Activated T-cell treated with anti-CD3 and anti-CD28 coated beads for 24 hours (primary cell): ENCODE results near the gene PABPN1.
A peak's percentile ranks its signal among the peaks of the same experiment; 100 is the strongest.
"Not testable (repeated sequence)": the region's sequence is repeated elsewhere in the genome, so short reads cannot be mapped to it uniquely, and the experiment has no call there.

Experiments
- DNase-seq: peaks from one replicate; pipeline ENCODE4 v3.0.0-alpha.2; 2020; ENCODE audit warnings: low read depth

Gene PABPN1

DNA sequence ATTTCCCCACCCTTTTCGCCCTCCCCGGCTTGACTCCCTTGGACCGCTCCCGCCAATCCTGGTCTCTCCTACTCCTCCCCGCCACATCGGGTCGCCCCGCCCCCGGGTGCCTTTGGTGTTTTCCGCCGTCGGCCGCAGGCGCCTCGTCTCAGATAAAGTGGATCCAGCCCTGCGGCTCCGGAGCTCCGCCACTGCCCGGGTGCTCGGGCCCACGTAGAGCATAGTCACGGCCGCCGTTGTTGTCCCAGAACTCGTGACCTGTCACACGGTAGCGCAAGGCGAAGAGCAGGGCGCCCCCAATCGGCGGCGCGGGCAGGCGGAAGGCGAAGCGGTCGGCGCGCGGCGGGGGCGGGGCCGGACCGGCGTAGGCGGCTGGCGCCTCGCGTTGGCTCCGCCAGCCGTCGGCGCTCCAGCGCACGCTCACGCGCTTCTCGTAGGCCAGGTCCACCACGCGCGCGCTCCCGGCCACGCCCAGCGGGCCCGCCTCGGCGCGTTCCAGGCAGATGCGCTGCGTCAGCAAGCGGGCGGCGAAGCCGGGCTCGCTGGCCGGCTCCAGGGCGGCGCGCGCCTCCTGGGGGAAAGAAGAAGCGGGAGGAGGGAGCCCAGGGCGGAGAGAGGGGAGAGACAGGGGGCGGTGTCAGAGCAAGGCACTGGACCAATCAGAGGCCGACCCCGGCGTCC is 19.8 kb upstream of the PABPN1 start:
- peak; percentile 97 for DNase-seq

DNA sequence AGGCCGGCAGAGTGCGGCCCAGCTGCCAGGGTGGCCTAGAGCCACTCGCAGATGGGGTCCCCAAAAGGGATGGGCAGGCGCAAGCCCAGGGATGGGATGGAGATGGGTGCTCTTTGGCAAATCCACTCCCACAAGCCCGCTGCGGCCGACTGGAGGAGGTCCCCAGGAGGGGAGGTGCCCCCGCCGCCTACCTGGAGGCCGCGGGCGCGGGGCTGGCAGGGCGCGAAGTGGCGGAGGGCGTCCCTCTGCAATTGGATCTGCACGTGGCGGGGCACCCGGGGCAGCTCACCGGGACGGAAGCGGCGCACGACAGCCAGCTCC is 19.3 kb upstream of the PABPN1 start:
- no peak for DNase-seq

DNA sequence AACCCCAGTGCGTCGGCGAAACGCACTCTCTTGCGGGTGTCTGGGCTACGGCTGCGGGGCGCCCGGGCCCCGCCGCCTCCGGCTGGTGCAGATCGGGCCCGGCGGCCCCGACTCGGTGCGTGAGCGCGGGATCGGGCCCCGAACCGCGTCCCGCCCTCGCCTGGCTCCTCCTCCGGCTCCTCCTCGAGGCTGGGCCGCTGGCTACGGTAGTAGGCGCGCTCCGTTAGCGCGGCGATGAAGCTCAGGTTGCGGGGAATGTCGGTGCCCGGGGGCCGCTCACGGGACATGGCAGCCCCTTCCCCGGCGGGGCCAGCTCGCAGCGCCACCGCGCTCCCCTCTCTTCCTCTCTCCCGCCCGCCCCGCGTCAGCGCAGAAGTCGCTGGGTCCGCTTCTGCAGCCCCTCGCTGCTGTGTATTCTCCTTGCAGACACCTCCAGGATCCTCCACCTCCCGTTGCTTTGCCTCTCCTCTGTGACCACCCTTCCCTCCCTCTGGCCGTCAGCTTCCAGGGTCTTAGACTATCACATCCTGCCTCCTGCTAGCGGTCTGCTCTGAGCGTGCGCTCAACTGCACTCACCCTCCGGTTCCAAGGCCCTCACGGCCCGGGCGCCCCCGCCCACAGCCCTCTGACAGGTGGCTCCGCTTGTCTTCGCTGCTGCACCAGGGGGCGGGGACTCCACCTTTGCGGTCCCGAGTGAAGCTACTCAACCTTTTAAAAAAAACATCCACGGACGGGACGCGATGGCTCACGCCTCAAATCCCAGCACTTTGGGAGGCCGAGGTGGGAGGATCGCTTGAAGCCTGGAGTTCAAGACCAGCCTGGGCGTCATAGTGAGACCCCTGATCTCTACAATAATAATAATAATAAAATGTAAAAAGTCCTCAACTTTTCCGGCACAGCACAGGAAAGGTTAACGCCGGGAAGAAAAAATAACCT is 18.7 kb upstream of the PABPN1 start, which contains the start of gene PPP1R3E:
Gene PPP1R3E, minus strand, starts transcription at position 570 of the 936 bp plus-strand sequence. Its CDS starts 283 bp downstream, at position 287.
- DNase-seq, result peak; percentile 79

DNA sequence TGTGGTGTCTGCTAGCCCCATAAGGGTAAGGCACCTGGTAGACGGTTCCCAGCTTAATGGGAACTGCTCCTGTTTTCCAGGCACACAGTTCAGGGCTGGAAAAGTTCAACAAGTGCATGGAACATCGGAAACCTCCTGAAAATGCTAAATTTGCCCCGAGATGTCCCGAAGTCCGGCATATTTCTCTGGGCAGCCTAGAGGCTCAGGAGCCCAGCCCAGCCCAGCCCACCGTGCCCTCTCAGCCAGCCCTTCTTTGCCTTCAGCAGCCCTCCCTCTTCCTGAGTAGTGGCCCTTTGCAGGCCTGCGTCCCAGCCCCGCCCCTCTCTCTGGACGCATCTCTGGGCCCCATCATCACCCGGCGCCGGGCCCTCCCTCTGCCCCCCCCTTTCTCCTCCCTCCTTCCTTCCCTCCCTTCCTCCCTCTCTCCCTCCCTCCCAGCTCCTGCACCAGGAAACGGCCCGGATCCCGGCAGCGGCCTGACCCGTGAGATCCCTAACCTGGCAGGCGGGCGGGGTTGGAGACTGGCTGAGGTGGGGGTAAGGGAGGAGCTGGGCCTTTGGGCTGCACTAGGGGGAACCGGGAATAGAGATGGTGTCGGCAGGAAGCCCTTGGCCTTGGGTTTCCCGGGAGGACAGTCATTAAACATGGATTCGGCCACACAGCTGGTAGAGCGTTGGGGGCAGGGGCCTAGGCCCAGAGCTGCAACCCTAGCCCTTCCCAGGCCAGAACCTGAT is 14.7 kb upstream of the PABPN1 start, which contains the start of gene BCL2L2:
Gene BCL2L2, plus strand, starts transcription at position 422 of the 734 bp plus-strand sequence. CDS start 935 bp downstream, outside the sequence.
- DNase-seq, result no peak

DNA sequence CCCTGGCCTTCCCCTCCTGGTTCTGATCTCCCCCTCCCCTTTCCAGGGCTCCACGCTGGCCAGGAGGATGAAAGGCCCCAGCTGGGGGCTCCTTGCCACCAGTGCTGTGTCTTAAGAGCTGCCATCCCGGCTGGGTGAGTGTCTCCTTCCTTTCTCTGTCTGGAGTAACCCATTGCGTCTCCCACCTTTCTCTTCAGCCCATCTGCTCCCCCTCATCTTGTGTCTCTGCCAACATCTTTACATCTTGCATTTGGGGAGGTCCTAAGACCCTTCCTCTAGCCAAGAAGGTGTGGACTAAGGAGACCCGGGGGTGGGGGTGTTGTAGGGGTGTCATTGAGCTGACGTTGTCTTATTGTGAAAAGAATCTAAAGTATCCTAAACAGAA is 14.1 kb upstream of the PABPN1 start:
- DNase-seq, result no peak

DNA sequence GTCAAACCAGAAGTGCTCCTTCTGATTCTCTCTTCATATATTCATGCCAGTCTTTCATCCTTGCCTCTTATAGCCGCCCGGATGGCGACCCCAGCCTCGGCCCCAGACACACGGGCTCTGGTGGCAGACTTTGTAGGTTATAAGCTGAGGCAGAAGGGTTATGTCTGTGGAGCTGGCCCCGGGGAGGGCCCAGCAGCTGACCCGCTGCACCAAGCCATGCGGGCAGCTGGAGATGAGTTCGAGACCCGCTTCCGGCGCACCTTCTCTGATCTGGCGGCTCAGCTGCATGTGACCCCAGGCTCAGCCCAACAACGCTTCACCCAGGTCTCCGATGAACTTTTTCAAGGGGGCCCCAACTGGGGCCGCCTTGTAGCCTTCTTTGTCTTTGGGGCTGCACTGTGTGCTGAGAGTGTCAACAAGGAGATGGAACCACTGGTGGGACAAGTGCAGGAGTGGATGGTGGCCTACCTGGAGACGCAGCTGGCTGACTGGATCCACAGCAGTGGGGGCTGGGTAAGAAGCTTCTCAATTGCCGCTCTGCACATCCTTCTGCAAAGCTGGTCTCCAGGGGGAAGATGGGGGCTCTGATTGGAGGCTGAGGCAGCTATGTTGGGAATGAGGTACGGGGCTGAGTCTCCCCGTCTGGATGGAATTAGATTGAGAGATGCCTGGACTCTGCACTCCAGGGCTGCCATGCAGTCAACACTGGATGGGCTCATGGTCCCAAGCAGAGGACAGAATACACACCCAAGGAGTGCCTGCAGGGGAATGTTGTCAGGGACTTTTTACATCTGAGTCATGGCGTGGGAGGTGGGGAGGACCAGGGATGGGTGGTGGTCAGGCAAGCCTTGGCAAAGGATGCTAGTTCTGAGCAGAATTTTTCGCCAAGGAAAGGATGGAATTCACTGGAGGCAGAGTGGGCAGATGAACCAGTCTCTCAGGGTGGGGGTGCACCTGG is 13.3 kb upstream of the PABPN1 start:
- DNase-seq, result no peak

DNA sequence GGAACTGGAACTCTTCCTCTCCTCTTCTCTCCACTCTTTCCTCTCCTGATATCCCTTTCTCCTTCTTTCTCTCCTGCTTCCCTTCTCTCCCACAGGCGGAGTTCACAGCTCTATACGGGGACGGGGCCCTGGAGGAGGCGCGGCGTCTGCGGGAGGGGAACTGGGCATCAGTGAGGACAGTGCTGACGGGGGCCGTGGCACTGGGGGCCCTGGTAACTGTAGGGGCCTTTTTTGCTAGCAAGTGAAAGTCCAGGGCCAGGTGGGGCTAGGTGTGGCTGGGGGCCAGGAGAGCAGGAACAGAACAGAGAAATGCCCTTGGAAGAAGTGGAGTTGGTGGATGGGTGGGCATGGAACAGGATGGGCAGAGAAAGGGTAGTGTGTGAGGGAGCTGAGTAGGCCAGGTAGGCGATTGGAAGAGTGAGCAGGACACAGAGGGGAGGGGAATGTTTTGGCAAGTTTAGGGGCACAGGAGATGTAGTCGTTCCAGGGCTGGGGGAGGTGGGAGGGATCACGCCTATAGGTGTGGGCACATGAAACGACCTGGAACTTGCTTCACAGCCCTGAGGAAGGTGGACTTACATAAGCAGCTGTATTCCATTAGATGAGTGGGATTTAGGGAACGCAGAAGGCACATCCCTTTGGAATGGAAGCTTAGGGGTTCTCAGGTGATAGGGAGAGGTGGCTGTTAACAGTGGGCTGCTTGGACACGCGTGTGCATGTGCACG is 12.4 kb upstream of the PABPN1 start:
- no peak for DNase-seq

DNA sequence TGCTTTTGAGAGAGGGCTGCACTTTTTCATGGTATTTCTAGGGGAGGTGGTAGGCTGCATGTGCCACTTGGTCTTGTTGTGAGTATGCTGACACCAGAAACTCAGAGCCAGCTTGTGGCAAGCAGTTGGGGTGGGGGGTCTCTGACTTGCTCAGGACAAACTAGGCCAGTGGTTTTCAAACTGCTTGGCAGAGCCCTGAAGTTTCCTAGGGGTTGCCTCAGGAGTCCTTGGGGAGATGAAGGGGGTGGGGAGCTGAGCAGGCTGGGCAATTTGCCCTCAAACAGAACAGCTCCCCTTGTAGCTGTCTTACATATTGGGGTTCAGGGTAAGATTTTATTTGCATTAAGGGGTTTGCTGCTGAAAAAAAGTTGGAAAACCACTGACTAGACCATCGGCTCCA is 10.7 kb upstream of the PABPN1 start:
- DNase-seq, result no peak

DNA sequence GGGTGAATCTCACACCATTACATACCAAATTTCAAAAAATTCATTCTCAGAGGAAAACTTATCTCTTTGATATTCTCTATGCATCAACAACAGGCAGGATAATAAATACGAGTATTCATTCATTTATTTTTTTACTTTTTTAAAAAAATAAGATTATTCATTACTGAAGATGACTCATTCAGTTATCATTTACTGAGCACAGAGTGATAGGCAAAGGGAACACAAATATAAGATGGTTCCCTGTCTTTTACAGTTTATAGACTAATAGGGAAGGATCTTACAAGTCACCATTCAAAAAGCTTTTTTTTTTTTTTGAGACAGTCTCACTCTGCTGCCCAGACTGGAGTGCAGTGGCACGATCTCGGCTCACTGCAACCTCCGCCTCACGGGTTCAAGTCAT is 5.0 kb upstream of the PABPN1 start:
- no peak for DNase-seq

DNA sequence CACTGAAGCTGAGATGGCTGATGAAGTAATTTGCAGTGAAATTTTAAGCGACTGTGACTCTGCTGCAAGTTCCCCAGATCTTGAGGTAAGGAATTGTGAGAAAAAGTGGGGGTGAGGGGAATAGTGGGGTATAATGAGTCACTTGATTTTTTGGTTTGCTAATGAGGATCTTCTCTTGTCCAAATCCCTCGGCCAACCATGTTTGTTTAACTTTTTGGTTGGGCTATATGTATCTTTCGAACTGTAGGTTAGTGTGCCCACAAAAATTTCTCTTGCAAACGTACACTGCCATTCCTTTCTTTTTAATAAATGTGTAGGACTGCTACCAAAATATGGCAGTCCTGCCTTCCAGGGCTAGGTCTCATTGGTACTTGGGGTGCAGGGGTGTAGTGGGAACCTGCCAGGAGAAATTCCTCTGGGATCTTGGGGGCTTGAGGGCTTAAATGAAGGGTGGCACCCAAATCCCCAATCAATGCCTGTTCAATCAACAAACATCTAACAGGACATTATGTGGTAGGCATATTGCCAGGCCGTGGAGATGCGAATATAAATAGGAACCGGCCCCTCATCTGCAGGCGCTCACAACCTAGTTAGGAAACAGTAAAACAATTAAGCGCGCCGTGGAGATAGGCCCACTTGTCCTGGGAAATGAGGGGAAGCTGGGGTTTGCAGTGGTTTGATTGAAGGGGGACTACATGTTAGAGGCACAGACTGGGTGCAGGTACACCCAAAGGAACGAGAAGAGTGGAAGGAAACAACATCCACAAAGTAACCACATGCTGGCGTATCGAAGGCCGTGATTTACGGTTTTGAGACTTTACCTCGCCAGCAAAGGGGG is 1.3 kb upstream of the PABPN1 start:
- no peak for DNase-seq

DNA sequence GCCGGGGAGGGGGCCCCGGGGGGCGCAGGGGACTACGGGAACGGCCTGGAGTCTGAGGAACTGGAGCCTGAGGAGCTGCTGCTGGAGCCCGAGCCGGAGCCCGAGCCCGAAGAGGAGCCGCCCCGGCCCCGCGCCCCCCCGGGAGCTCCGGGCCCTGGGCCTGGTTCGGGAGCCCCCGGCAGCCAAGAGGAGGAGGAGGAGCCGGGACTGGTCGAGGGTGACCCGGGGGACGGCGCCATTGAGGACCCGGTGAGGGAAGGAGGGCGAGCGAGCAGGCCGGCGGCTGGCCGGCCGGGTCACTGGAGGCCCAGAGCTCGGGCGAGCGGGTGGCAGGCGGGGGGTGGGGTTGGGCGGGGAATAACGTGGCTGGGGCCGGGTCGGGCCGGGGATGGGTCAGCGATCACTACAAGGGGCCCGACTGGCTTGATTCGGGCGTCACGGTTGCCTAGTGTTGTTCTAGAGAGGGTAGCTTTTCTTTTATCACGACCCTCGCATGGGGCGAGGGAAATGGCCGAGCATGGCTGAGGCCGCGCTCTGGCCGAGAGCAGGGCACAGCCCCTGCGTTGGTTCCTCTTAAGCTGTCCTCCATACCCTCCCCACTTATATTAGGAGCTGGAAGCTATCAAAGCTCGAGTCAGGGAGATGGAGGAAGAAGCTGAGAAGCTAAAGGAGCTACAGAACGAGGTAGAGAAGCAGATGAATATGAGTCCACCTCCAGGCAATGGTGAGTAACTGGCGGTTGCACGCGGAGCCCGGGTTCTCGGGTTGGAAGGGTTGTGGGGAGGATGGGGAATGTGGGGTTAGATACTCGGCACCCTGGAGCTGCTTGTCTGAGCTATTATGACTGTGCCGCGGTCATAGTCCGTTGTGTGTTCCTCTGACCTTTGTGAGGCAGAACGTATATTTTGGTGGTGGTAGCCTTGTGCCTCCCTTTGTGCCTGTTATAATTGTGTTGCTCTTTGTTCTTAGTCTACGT is 603 bp downstream of the PABPN1 start:
- DNase-seq, result peak; percentile 45

DNA sequence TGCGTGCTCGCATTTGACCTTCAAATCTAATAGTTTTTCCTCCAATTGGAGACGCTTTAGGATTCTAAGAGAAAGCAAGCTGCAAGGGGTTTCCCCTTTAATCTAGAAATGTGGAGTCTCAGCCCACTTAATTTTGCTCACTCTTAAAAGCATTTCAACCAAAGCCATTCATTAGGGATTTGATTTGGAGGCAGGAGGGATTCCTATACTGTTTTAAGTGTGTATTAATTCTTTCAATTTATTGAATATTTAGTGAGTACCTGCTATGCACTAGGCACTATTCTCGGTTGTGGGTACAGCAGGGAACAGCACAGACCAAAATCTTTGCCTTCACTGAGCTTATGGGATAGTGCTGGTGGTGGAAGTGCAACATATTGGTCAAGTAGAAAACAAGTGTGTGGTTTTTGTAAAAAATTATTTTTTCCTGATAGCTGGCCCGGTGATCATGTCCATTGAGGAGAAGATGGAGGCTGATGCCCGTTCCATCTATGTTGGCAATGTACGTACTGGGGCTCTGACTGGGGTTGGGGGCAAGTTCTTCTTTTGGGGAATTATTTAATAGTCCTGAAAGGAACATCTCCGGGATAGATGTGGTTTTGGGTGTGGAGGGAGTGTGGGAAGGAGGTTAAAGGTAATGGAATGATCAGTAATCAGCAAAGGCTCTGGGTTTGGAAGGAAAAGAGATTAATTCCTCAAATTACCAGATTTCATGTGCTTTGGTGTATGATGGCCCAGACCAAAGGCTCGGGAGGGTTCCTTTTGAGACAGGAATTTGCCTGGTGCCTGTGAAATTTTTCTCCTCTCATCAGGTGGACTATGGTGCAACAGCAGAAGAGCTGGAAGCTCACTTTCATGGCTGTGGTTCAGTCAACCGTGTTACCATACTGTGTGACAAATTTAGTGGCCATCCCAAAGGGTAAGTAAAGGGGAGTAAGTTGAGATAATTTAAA is 1.6 kb downstream of the PABPN1 start:
- no peak for DNase-seq

DNA sequence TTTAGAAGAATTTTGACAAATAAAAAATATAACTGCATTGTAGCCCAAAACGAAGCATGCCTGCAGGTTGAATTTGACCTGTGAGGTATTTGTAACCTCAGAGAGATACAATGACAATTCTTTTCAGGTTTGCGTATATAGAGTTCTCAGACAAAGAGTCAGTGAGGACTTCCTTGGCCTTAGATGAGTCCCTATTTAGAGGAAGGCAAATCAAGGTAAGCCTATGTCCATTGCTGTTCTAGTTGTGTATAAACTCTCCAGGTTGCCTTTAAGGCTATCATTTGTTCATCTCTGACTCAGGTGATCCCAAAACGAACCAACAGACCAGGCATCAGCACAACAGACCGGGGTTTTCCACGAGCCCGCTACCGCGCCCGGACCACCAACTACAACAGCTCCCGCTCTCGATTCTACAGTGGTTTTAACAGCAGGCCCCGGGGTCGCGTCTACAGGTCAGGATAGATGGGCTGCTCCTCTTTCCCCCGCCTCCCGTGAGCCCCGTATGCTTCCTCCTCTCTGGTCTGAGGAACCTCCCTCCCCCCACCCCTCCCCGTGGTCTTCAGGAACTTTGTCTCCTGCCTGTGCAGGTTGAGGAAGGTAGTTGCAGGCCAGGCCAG is 2.7 kb downstream of the PABPN1 start:
- no peak for DNase-seq

DNA sequence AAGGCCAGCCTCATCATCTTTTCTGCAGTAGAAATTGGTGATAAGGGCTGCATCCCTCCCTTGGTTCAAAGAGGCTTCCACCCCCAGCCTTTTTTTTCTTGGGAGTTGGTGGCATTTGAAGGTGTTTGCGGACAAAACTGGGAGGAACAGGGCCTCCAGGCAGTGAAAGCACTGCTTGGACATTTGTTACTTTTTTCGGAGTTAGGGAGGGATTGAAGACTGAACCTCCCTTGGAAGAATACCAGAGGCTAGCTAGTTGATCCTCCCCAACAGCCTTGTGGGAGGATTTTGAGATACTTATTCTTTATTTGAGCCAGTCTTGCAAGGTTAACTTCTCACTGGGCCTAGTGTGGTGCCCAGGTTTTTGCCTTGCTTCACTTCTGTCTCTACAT is 3.2 kb downstream of the PABPN1 start:
- no peak for DNase-seq

DNA sequence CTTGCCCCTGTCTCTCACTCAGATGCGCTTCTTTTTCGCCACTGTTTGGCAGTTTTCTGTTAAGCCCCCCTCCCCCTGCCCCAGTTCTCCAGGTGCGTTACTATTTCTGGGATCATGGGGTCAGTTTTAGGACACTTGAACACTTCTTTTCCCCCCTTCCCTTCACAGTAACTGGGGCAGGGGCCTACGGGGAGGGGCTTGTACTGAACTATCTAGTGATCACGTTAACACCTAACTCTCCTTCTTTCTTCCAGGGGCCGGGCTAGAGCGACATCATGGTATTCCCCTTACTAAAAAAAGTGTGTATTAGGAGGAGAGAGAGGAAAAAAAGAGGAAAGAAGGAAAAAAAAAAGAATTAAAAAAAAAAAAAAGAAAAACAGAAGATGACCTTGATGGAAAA is 3.7 kb downstream of the PABPN1 start:
- DNase-seq, result no peak

DNA sequence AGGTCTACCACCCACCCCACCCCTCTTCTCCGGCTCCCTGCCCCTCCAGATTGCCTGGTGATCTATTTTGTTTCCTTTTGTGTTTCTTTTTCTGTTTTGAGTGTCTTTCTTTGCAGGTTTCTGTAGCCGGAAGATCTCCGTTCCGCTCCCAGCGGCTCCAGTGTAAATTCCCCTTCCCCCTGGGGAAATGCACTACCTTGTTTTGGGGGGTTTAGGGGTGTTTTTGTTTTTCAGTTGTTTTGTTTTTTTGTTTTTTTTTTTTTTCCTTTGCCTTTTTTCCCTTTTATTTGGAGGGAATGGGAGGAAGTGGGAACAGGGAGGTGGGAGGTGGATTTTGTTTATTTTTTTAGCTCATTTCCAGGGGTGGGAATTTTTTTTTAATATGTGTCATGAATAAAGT is 4.5 kb downstream of the PABPN1 start:
- not testable (repeated sequence) for DNase-seq
